RKO (cell line): ENCODE data around the gene UBE2M.
A peak's percentile ranks its signal among the peaks of the same experiment; 100 is the strongest.
"Not testable (repeated sequence)": the region's sequence is repeated elsewhere in the genome, so short reads cannot be mapped to it uniquely, and the experiment has no call there.

Experiments
- DNase-seq: peaks from one replicate; pipeline ENCODE4 v3.0.0-alpha.2; 2016; ENCODE audit warnings: low spot score

The UBE2M gene

DNA sequence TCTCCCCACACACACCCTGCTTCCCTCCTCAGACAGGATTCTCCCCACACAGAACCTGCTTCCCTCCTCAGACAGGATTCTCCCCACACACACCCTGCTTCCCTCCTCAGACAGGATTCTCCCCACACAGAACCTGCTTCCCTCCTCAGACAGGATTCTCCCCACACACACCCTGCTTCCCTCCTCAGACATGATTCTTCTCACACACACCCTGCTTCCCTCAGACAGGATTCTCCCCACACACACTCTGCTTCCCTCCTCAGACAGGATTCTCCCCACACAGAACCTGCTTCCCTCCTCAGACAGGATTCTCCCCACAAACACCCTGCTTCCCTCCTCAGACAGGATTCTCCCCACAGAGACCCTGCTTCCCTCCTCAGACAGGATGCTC, 19.2 kb downstream of the UBE2M start:
- not testable (repeated sequence) for DNase-seq

DNA sequence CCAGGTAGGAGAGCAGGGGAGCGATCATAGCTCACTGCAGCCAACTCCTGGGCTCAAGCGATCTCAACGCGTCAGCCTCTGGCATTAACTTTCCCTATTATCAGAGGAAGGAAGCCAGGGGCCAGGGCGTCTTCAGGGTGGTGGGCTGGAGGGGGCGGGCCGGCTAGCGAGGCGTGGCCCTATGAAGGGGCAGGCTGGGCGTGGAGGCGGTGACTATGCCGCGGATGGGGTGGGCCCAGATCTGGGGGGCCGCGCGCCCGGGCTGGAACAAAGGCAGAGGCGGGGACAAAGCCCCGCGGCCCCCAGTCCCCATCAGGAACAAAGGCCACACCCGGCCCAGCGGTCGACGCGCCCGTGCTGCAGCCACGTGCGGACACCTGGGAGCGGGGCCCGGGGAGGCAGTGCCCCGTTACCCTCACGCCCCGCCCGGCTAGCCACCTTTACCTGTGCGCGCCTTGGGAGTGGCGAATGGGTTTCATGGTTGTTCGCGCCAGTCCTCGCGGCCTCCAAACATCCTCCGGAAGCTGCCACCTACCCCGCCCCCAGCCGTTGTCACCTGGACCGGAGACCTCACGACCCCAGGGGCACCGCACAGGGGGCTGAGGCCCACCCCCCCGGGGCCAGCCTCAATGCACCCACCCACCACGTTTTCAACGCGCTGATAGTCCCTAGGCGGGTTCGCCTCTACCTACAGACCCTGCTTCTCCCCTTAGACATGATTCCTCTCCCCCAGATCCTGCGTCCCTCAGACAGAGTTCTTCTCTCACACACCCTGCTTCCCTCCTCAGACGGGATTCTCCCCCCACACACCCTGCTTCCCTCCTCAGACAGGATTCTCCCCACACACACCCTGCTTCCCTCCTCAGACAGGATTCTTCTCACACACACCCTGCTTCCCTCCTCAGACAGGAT, 19.9 kb downstream of the UBE2M start:
- DNase-seq, result no peak

DNA sequence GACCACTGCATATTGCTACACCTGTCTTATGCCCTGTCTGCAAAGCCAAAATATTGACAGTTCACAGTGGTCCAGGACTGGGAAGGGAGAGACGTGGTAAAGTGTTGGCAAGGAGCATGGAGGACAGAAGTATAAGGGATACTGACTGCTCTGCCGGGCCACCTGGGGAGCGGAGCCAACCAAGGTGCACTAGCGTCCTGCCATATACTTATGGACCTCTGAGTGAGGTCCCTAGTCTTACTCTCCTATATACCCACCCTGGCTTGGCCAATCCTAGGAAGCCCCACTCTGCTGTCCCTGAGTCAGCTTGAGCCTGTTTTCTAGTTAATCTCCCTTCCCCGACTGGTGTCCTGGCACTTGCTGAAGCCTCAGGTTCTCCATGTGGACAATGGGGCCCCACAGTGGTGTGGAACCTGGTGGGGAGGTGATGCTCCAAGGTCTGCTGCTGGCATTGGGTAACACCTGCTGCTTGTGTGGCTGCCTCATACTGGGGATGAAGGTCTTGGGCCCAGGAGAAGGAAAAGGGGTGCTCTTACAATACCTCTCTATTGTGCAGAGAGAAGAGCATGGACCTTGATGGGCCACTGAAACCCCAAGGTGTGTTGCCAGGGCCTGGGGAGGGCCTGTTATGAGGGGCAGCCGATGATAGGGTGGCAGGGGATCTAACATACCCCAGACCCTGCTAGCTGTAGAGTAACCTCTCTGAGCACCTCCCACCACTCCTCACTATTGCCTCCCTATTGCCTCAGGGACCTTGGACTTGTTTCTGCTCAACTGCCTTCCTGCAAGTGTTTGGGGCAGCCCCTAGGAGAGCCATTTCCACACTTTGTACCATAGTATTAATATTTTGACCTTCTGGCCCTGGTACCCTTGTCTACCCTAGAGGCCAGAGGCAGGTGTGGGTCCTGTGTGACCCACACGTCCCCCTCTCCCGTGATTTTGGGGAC, 21.3 kb downstream of the UBE2M start:
- no peak for DNase-seq

DNA sequence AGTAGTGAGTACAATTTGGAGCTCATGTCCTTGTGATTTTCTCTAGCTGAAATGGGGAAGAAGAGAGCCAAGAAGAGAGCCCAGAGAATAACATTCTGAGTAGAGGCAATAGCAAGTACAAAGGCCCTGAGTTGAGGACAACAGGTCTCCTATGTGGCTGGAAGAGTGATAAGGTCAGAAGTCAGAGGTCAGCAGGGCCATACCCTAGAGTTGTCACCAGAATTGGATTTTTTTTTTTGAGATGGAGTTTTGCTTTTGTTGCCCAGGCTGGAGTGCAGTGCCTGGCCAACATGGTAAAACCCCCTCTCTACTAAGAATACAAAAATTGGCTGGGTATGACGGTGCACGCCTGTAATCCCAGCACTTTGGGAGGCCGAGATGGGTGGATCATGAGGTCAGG, 22.6 kb downstream of the UBE2M start:
- no peak for DNase-seq

DNA sequence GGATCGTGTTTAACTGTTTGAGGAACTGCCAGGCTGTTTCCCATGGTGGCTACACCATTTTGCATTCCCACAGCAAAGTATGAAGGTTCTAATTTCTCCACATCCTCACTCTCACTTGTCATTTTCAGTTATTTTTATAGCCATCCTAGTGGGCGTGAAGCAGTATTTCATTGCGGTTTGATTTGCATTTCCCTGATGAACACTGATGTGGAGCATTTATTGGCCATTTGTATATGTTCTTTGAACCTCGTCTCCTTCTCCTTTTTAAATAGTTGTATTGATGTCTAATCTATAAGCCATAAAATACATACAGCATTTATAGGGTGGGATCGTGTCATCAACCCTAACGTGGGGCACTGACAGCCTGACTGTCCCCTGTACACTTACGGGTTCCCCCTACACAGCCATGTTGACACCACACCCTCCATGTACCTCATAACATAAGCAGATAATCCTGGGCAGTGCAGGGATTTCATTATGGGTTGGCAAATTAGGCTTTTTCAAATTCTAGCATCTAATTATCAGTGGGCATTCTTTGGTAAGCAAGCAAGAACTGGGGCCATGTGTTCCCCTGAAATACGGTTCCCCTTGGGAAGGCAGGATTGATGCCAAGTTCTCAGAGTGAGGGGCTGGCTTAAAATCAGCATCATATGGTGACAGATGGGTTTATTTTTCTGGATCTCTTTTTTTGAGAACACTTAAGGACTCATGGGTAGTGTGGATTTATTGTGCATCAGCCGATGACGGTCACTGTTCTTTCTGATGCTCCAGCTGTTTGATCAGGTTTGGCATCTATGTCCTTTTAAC, 27.2 kb downstream of the UBE2M start:
- DNase-seq, result no peak

DNA sequence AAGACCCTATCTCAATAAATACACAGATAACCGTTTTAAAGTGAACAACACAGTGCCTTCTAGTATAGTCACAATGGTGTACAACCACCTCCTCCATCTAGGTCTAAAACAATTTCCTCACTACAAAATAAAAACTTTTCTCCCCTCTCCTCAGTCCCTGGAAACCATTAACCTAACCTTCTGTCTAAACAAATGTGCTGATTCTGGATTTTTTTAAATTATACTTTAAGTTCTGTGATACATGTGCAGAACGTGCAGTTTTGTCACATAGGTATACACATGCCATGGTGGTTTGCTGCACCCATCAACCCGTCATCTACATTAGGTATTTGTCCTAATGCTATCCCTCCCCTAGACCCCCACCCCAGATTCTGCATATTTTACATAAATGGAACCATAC, 29.0 kb downstream of the UBE2M start:
- no peak for DNase-seq

DNA sequence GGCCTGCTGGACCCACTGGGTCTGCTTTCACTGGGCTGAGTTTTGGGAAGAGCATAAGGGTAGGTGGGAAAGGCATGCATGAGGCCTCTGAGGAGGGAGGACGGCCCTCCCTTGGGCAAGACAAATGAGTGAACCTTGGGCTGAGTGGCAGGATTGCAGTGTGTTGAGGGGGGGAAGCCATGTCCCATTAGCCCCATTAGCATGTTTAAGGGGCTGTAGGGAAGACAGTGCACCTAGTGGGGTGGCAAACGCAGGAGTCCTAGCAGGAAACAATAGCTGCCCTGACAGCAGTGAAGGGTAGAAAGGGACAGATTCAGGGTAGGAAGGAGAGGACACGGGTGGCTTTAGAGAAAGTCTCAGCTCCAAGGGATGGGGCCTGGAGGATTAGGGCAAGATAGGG, 35.7 kb downstream of the UBE2M start:
- DNase-seq, result no peak

DNA sequence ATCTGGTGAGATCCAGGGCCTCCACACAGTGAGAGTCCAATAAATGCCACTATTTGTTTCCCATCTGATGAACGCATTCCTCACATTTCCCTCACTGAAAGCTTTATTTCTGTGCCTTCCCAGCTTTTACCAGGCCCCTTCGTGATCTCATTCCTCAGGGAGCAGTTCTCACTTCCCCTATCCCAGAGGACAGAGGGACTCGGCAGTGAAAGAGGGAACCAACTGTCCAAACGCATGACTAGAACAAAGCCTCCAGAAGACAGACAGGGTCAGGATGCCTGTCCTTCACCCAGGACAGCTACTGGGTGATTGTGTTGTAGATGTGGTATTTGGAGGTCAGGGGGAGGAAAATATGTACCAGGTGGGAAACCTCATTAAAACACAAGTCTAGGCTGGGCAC, 36.8 kb downstream of the UBE2M start:
- DNase-seq, result no peak

DNA sequence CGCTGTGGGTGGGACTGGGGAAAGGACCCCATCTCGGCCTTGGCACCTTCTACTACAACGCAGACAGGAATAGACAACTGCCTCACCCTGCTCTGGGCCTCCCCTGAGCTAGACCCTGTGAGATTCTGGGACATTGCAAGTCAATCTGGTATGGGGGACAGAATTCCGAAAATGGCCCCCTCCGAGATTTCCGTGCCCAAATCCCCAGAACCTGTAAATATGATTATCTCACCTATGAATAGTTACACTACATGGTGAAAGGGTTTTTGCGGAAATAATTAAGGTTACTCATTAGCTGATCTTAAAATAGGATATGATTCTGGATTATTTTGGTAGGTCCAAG, 38.2 kb downstream of the UBE2M start:
- no peak for DNase-seq

DNA sequence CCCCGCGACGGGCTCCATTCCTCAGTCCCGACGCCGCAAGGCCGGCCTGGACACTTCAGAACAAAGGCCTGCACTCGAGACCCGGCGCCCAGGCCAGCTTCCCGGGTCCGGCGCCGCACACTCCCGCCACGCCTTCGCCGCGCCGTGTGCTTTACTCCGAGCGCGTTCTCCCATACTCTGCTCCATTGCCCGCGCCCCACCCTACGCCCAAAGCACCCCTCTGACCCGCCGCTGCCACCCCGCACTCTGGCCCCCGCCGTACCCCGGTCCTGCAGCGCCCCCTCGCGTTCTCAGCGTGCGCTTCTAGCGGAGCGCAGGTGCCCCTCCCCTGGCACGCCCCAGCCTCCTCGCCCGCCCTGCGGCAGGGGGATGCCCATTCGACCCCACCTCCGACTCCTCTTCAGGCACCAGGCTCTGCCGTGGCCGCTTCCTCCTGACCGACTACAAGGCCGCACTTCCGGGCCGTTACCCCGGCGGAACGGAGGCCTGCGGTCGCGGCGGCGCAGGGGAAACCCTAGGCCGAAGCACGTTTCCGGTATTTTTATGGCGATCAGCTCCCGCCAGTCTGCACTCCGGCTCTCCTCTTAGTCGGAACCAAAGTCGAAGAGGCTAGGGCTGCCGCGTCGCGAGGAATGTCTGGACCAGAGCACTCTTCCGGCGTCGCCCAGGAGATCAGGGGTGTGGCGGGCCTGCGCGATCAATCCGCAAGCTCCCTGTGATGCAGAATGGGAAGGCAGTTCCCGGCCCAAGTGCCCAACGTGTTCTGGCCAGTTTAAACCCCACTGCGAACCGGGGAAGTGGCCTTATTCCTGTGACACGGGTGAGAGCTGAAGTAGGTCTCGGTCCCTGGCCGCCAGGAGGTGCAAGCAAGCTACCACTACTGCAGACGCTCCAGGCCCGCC, 38.8 kb downstream of the UBE2M start, which contains the start of gene ZBTB45:
Gene ZBTB45 (minus strand): TSS at position 456 of the 902 bp plus-strand sequence. CDS start 2,137 bp downstream, outside the sequence.
- peak; percentile 98 for DNase-seq

DNA sequence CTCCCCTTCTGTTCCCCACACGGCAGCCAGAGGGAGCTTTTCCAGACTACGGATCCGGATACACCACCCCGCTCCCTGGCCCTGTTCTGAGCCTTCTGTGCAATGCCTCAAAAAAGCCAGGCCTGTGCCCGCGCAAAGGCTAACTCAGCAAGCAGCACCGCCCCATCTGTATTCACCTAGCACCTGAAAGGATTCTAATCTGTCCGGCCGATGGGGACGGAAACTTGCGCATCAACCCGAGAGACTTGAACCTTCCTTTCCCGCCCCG, 39.4 kb downstream of the UBE2M start:
- DNase-seq, result peak; percentile 84

DNA sequence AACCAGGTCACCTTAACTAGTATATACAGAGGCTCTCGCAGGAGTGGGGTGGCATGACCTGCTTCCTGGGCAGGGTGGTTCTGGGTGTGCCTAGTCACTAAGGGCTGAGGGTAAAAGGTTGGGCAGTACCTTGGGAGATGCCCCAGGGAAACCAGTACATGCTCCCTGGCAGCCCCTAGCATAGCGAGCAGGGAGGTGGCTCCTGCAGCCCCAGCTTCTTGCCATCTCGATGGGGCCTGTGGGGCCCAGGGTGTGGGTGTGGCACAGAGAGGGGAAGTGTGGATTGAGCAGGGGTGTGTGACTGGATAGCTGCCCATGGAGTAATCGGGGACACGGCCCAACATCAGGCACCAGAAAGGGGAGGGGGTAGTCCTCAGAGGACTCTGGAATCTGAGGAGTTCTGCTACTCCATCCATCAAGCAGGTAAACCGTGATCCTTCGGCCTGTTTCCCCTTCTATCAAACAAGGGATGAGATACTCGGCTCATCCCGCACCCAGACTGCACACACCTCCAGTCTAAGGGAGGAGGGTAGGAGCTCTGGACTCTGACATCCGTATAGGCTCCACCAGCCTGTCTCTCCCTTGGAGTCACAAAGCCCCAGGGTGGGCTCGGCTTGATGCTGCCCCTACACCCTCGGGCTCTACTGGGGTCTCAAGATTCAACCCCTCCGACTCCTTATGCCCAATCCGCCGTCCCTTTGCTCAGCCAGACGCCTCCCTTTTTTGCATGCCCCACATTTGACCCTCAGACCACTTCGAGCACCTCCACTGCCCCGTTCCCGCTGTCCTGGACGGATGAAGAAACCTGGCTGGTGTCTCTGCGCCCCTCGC, 39.9 kb downstream of the UBE2M start:
- DNase-seq, result peak; percentile 45

DNA sequence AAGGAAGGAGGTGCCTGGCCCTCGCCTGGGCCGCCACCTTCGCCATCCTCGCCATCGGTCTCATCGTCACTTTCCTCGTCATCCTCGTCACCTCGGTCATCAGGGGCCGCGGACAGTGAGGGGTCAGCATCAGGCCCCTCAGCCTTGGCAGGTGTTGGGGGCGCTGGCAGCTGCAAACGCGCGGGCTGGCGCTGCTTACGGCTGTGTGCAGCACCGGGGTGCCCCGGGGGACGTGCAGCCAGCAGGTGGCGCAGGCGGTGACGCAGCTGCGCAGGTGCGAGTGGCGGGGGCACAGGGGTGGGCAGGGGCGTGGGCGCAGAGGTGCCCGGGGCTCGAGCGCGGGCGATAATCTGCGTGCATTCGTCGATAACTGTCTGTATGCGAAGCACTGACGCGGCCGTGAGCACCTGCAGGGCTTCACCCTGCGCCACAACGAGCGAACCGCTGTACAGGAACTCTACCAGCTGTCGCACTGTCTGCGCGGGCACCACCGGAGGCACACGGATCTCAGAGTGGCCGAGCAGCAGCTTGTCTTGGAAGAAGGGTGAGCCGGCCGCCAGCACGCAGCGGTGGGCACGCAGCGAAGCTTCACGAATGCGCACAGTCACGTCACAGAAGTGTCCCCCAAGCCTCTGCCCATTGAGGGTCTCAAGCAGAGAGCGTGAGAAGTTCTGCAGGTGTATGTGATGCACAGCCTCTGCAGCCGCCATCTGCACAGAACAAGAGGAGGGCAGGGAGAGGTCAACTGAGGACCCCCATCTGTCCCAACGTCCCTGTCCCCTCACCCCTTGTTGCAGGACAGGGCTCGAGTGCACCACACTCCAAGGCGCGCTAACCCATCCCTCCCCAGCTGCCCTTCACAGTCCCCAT, 41.2 kb downstream of the UBE2M start:
- DNase-seq, result no peak

DNA sequence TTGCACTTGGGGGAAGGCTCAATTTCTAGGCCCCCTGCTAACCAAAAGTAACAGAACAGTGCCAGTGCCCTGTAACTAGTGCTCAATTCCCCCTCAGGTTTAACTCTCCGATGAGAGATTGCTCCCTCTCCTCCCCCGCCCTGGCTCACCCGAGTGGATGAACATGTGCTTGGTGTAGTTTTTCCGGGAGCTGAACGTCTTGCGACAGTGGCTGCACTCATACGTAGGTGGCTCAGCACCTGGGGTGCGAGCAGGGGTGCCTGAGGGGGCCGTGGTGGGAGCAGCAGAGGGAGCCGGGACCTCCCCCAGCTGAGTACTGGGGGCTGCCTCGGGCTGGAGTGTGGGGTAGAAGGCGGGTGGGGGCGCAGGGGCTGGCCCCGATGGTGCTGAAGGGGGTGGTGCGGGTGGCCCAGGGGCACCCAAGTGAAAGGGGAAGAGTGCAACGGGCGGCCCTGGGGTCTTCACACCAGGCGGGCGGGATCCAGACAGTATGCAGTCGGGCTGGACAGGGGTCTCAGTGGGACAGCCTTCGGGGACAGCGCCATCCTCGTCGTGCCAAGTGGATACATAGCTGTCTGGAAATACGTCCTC, 42.1 kb downstream of the UBE2M start:
- no peak for DNase-seq

DNA sequence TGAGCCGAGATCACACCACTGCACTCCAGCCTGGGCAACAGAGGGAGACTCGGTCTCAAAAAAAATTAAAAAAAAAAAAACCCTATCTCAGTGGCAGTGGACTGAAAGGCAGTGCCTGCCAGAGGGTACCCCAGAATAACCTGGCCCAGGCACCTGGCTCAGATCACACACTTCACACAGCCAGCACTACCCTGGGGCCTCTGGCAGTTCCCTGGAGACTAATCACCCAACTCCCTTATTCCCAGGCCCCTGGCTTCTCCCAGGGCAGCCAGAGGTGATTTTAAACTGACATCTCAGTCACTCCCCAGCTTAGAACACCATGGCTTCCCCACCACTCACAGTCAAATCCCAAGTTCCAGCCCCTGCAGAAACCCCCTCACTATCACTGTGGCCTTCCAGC, 43.2 kb downstream of the UBE2M start:
- DNase-seq, result no peak

DNA sequence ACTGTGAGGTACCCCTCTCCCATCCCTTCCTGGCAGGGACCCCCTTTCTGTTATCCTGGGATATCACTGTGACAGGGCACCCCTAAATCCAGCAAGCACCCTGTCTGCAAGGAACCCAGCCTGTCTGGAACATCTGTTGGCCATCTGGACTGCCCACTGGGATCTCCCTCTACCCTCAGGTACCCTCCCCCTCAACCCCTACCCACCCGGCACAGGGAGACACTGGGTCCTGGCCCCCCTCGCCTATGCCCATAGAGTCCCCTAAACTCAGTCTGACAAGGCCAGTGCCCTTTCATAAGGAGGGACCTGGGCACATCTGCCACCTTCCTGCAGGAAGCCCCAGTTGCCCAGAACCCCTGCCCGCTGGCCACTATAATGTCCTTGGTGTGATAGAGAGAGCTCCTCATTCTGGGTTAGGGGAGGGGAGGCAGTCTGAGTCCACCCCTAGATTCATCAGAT, 43.8 kb downstream of the UBE2M start:
- no peak for DNase-seq

DNA sequence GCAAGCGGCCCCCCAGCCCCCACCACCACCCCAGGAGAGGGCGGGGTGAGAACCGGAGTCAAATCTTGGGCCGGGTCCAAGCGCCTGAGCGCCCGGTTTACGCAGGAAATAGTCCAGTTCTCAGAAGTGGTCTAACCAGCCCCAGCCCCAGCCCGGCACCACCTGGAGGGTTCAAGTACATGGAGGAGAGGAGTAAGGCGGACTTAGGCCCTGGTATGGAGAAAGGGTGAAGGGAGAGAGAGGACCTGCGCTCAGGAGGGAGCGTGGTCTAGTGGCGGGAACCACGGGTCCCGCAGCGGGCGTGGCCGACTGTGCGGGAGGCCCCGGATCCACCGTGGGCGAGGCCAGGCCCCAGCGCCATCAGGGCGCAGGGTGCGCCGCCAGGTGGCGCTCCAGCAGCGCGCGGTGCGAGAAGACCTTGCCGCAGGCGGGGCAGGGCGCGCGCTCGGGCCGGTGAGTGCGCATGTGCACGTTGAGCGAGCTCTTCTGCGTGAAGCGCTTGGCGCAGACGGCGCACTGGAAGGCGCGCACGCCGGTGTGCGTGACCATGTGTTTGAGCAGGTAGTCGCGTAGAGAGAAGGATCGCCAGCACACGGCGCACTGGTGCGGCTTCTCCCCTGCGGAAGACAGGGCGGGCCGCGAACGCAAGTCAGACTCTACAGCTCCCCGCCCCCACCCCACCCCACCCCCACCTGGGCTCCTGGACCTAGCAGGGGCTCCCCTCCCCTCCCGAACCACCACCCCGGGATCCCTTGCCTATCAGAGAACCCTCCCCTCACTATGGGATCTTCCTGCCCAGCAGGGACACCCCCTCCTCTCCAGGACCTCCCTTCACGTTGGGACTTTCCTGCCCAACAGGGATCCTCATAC, 44.5 kb downstream of the UBE2M start:
- DNase-seq, result peak; percentile 96

DNA sequence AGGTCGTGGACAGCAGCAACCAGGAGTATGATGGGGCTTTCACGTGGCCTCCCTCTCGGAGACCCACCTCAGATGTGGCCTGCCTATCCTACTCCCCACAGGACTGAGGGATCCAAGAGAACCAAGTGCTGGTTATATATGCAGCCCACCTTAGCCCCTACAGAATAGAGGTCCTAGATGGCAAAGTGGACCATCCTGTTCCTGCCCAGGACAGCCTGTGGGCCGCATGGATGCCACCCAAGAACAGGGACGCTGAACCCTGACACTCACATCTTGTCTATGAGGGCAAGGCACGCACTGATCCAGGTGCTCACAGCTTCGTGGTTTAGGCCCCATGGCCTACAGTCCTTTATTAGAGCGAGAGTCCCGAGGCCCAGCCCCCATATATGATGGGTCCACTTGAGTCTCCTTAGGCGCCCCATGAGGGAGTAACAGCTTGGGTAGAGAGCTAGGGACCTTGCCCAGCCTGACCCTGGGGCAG, 45.2 kb downstream of the UBE2M start:
- DNase-seq, result no peak
